MM.1S (cell line): Measurements from ENCODE around the gene HES1.

Experiments used
- DNase-seq: peaks from one replicate; pipeline ENCODE4 v3.0.0-alpha.2; 2015
- H2AFZ ChIP-seq: fragments of 300-600 bp; sonication (generic); 2 replicates; pipeline ENCODE4 v1.6.0; 2016; ENCODE audit warnings: antibody characterized with exemption, low read length
- H3F3A ChIP-seq: fragments of 300-600 bp; sonication (generic); 2 replicates; pipeline ENCODE4 v1.6.1; 2016; ENCODE audit warnings: mild to moderate bottlenecking, antibody characterized with exemption, low read length, moderate library complexity, mixed read lengths; ENCODE audit not compliant: insufficient read depth
- H3K27ac ChIP-seq: fragments of 300-600 bp; sonication (generic); 2 replicates; pipeline ENCODE4 v1.5.1; 2016; ENCODE audit warnings: mild to moderate bottlenecking, low read length
- H3K27me3 ChIP-seq: fragments of 300-600 bp; sonication (generic); replicated peaks from 2 replicates; pipeline ENCODE4 v1.6.0; 2016; ENCODE audit warnings: low read length; ENCODE audit not compliant: insufficient read depth
- H3K36me3 ChIP-seq: fragments of 300-600 bp; sonication (generic); replicated peaks from 2 replicates; pipeline ENCODE4 v1.6.1; 2016; ENCODE audit warnings: mild to moderate bottlenecking, low read length, mixed read lengths; ENCODE audit not compliant: insufficient read depth
- H3K4me1 ChIP-seq: fragments of 300-600 bp; sonication (generic); 2 replicates; pipeline ENCODE4 v1.6.1; 2016; ENCODE audit warnings: low read length, mixed read lengths
- H3K4me2 ChIP-seq: fragments of 300-600 bp; sonication (generic); 2 replicates; pipeline ENCODE4 v1.6.0; 2016; ENCODE audit warnings: low read depth, low read length
- H3K4me3 ChIP-seq: fragments of 300-600 bp; sonication (generic); 2 replicates; pipeline ENCODE4 v1.5.1; 2016; ENCODE audit warnings: low read length, mixed read lengths
- H3K79me2 ChIP-seq: fragments of 300-600 bp; sonication (generic); 2 replicates; pipeline ENCODE4 v1.6.1; 2016; ENCODE audit warnings: mixed run types, low read length, mixed read lengths
- H3K9ac ChIP-seq: fragments of 300-600 bp; sonication (generic); 2 replicates; pipeline ENCODE4 v1.6.1; 2016; ENCODE audit warnings: low read length, mixed read lengths
- H3K9me2 ChIP-seq: fragments of 300-600 bp; sonication (generic); replicated peaks from 2 replicates; pipeline ENCODE4 v1.6.1; 2016; ENCODE audit warnings: mild to moderate bottlenecking, low read length, mixed read lengths; ENCODE audit not compliant: insufficient read depth
- H3K9me3 ChIP-seq: fragments of 300-600 bp; sonication (generic); replicated peaks from 2 replicates; pipeline ENCODE4 v1.6.1; 2016; ENCODE audit warnings: mild to moderate bottlenecking, low read length, mixed read lengths; ENCODE audit not compliant: insufficient read depth
- H4K20me1 ChIP-seq: fragments of 300-600 bp; sonication (generic); 2 replicates; pipeline ENCODE4 v1.6.1; 2016; ENCODE audit warnings: mild to moderate bottlenecking, low read length, moderate library complexity, mixed read lengths; ENCODE audit not compliant: insufficient read depth
- EZH2 ChIP-seq: fragments of 300-600 bp; sonication (generic); optimal IDR thresholded peaks from 2 replicates; pipeline ENCODE3; 2017; ENCODE audit warnings: low read depth, mild to moderate bottlenecking, antibody characterized with exemption, low read length, mixed read lengths
- EZH2phosphoT487 ChIP-seq: fragments of 300-600 bp; sonication (generic); IDR thresholded peaks from 2 replicates; pipeline ENCODE4 v1.6.1; 2018; ENCODE audit warnings: antibody characterized with exemption, low read length
- TF ChIP-seq, protein P1 (sequence below): fragments of 300-600 bp; sonication (generic); IDR thresholded peaks from 2 replicates; pipeline ENCODE4 v1.5.1; 2016; ENCODE audit warnings: antibody characterized with exemption, low read length, mixed read lengths

HES1 gene

DNA sequence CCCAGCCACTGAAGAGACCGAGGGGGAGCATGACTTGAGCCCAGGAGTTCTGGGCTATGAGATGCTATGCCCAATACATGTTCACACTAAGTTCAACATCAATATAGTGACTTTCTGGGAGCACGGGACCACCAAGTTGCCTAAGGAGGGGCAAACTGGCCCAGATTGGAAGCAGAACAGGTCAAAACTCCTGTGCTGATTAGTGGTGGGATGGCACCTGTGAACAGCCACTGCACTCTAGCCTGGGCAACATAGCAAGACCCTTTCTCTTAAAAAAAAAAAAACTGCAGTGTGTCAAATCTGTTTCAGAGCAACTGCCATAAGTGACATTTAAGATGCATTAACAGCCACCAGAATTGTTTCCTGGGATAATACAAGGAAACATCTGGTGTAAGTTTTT, 9.8 kb downstream of the HES1 start:
- Histone ChIP-seq H3K27ac (no peak overlapping the region), H3K79me2 (no peaks in the 10 kb centered on the region)

DNA sequence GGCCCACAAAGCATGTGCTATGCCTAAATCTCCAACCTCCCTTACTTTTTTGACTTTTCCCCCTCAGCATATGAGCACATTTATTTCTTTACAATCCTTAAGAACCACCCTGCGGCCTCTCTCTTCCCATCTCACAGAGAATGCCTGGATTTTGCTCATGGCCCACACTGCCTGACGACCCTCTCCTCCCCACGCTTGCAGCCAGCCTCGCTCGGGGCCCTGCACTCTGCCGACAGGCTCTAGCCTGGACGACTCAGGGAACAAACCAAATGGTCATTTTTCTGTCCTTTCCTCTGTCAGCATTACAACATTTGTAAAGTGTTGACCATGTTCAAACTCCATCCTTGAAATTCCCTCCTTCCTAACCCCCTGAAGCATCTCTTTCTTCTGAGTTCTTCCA, 11.7 kb downstream of the HES1 start:
- H3K4me2 ChIP-seq: no peak overlapping the region

More for the DNA sequence above, 9.8 kb downstream of the HES1 start:
- TF ChIP-seq EZH2 (no peak), EZH2phosphoT487 (no peak)
- TF ChIP-seq, protein P1, sequence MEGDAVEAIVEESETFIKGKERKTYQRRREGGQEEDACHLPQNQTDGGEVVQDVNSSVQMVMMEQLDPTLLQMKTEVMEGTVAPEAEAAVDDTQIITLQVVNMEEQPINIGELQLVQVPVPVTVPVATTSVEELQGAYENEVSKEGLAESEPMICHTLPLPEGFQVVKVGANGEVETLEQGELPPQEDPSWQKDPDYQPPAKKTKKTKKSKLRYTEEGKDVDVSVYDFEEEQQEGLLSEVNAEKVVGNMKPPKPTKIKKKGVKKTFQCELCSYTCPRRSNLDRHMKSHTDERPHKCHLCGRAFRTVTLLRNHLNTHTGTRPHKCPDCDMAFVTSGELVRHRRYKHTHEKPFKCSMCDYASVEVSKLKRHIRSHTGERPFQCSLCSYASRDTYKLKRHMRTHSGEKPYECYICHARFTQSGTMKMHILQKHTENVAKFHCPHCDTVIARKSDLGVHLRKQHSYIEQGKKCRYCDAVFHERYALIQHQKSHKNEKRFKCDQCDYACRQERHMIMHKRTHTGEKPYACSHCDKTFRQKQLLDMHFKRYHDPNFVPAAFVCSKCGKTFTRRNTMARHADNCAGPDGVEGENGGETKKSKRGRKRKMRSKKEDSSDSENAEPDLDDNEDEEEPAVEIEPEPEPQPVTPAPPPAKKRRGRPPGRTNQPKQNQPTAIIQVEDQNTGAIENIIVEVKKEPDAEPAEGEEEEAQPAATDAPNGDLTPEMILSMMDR: no peak
- no peak overlapping the region for H3K4me3 ChIP-seq
- H3K27me3 ChIP-seq: no peaks in the 10 kb centered on the region
- H4K20me1 ChIP-seq: no peaks in the 10 kb centered on the region
- no peaks in the 10 kb centered on the region for H3K9me2 ChIP-seq
- H2AFZ ChIP-seq: no peak overlapping the region
- DNase-seq: no peak
- no peak overlapping the region for H3K9ac ChIP-seq
- H3K9me3 ChIP-seq: no peaks in the 10 kb centered on the region
- peaks cover 9% of the 10 kb centered on the region for H3F3A ChIP-seq
- H3K4me1 ChIP-seq: peaks cover 10% of the 10 kb centered on the region
- no peaks in the 10 kb centered on the region for H3K36me3 ChIP-seq
- H3K4me2 ChIP-seq: no peak overlapping the region

DNA sequence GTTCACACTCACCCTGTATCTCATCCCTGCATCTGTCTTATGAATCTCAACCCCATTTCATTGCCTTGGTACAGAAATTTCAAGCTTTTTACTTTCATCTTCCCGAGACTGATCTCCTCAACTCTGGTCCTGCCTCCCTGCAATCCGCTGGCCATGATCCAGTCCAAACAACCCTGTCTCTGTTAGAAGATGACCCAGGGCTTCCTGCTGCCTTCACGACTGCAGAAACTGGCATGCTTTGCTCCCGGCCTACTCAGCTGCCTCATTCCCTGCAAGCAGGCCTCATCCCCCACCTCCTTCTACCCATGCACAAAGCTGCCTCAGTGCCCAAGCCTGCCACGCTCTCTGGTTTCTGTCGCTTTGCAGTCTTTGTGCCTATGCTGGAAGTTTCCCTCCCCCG, 12.4 kb downstream of the HES1 start:
- Histone ChIP-seq H3K9me3 (no peaks in the 10 kb centered on the region), H3K36me3 (no peaks in the 10 kb centered on the region), H3K79me2 (no peaks in the 10 kb centered on the region), H3K4me1 (no peaks in the 10 kb centered on the region), H3K9me2 (no peaks in the 10 kb centered on the region), H3K27ac (no peak overlapping the region), H3K27me3 (no peaks in the 10 kb centered on the region), H3K9ac (no peak overlapping the region), H3K4me2 (no peak overlapping the region), H4K20me1 (no peaks in the 10 kb centered on the region), H3K4me3 (no peak overlapping the region), H2AFZ (no peak overlapping the region), H3F3A (no peaks in the 10 kb centered on the region)
- DNase-seq: no peak
- TF ChIP-seq, protein P1: no peak
- TF ChIP-seq EZH2: no peak
- TF ChIP-seq EZH2phosphoT487: no peak

More for the DNA sequence above, 11.7 kb downstream of the HES1 start:
- Histone ChIP-seq H3F3A (no peaks in the 10 kb centered on the region), H3K9me2 (no peaks in the 10 kb centered on the region), H4K20me1 (no peaks in the 10 kb centered on the region), H3K79me2 (no peaks in the 10 kb centered on the region), H3K27ac (no peak overlapping the region), H3K9me3 (no peaks in the 10 kb centered on the region), H3K4me3 (no peak overlapping the region), H3K27me3 (no peaks in the 10 kb centered on the region), H3K9ac (no peak overlapping the region), H2AFZ (no peak overlapping the region), H3K4me1 (no peaks in the 10 kb centered on the region), H3K36me3 (no peaks in the 10 kb centered on the region)
- DNase-seq: no peak
- no peak for TF ChIP-seq EZH2phosphoT487
- TF ChIP-seq, protein P1: no peak
- TF ChIP-seq EZH2: no peak
